Ectodermal cell (in vitro differentiated cells): ENCODE results near the gene MAPK8IP2.

Experiments
- H3K27ac ChIP-seq: 2 replicates; pipeline ENCODE4 v1.7.0; 2013; ENCODE audit warnings: mild to moderate bottlenecking, low read depth, low read length; ENCODE audit not compliant: insufficient read depth, poor library complexity, severe bottlenecking
- H3K27me3 ChIP-seq: 2 replicates; pipeline ENCODE4 v1.7.0; 2013; ENCODE audit warnings: mild to moderate bottlenecking, low read length; ENCODE audit not compliant: insufficient read depth, control insufficient read depth, poor library complexity, severe bottlenecking
- H3K36me3 ChIP-seq: one replicate; pipeline ENCODE4 v1.7.0; 2013; ENCODE audit warnings: low read length; ENCODE audit not compliant: control insufficient read depth, insufficient read depth
- H3K4me1 ChIP-seq: one replicate; pipeline ENCODE4 v1.7.0; 2013; ENCODE audit warnings: low read length; ENCODE audit not compliant: control insufficient read depth, insufficient read depth
- H3K4me3 ChIP-seq: 2 replicates; pipeline ENCODE4 v1.7.0; 2013; ENCODE audit warnings: low read depth, low read length, control low read depth; ENCODE audit not compliant: insufficient read depth
- H3K9me3 ChIP-seq: 2 replicates; pipeline ENCODE4 v1.7.0; 2013; ENCODE audit warnings: mild to moderate bottlenecking, low read length, moderate library complexity; ENCODE audit not compliant: control insufficient read depth
- WGBS, 2 experiments: methylation state at CpG; one replicate each; pipeline ENCODE4 v1.1.7; 2013; ENCODE audit warnings: missing lambda C conversion rate in 2 of 2; 5-methylcytosine and 5-hydroxymethylcytosine counted together

The MAPK8IP2 gene

GRCh38 chr22:50582493-50583293, 17.9 kb upstream of the MAPK8IP2 start, which contains the start of gene CHKB:
TSS of gene CHKB (minus strand) at chr22:50582849. CDS start at chr22:50582781, 68 bp downstream.
- Histone ChIP-seq H3K27ac (peak within 1 kb of the TSS; percentile 92), H3K4me1 (peaks cover 5% of the 10 kb centered on the region), H3K9me3 (no peaks in the 10 kb centered on the region), H3K36me3 (peaks cover 5% of the 10 kb centered on the region), H3K27me3 (peaks cover 3% of the 10 kb centered on the region), H3K4me3 (peak within 1 kb of the TSS; percentile 86)
- 0% methylated on average over 96 of the region's 96 CpGs for WGBS, 2 experiments

- H3K4me3 ChIP-seq: peak overlapping the region; percentile 86
- H3K27ac ChIP-seq: no peak overlapping the region
- WGBS, 2 experiments: 5 to 6% methylated on average over 37 of the region's 37 CpGs
- H3K4me1 ChIP-seq: peaks cover 5% of the 10 kb centered on the region
- H3K9me3 ChIP-seq: no peaks in the 10 kb centered on the region
- H3K27me3 ChIP-seq: peaks cover 3% of the 10 kb centered on the region
- H3K36me3 ChIP-seq: peaks cover 5% of the 10 kb centered on the region
Measured at GRCh38 chr22:50583294-50583861, 17.2 kb upstream of the MAPK8IP2 start.

- H3K4me3 ChIP-seq: no peak overlapping the region
- H3K27me3 ChIP-seq: peaks cover 3% of the 10 kb centered on the region
- H3K4me1 ChIP-seq: peaks cover 5% of the 10 kb centered on the region
- no peak overlapping the region for H3K27ac ChIP-seq
- WGBS, 2 experiments: 92 to 93% methylated on average over 23 of the region's 23 CpGs
- no peaks in the 10 kb centered on the region for H3K9me3 ChIP-seq
- H3K36me3 ChIP-seq: peaks cover 5% of the 10 kb centered on the region
Measured at GRCh38 chr22:50584106-50585096, 16.2 kb upstream of the MAPK8IP2 start.

- Histone ChIP-seq H3K27ac (no peak overlapping the region), H3K4me1 (peaks cover 5% of the 10 kb centered on the region), H3K36me3 (peaks cover 4% of the 10 kb centered on the region), H3K9me3 (no peaks in the 10 kb centered on the region), H3K4me3 (no peak overlapping the region), H3K27me3 (peaks cover 3% of the 10 kb centered on the region)
- 91% methylated on average over 3 of the region's 3 CpGs for WGBS, 2 experiments
Measured at GRCh38 chr22:50585238-50585637, 15.4 kb upstream of the MAPK8IP2 start.

GRCh38 chr22:50585781-50586180, 14.8 kb upstream of the MAPK8IP2 start:
- no peaks in the 10 kb centered on the region for H3K9me3 ChIP-seq
- peaks cover 5% of the 10 kb centered on the region for H3K4me1 ChIP-seq
- no peak overlapping the region for H3K4me3 ChIP-seq
- H3K27me3 ChIP-seq: peaks cover 3% of the 10 kb centered on the region
- 95% methylated on average over 8 of the region's 8 CpGs for WGBS, 2 experiments
- H3K27ac ChIP-seq: no peak overlapping the region
- H3K36me3 ChIP-seq: no peaks in the 10 kb centered on the region

- Histone ChIP-seq H3K4me3 (no peak overlapping the region), H3K4me1 (peaks cover 5% of the 10 kb centered on the region), H3K36me3 (no peaks in the 10 kb centered on the region), H3K27me3 (peaks cover 3% of the 10 kb centered on the region), H3K9me3 (no peaks in the 10 kb centered on the region), H3K27ac (no peak overlapping the region)
- 80 to 85% methylated on average over 5 of the region's 5 CpGs for WGBS, 2 experiments
Measured at GRCh38 chr22:50586416-50586815, 14.2 kb upstream of the MAPK8IP2 start.

- peaks cover 3% of the 10 kb centered on the region for H3K27me3 ChIP-seq
- WGBS, 2 experiments: 93 to 94% methylated on average over 5 of the region's 5 CpGs
- peaks cover 5% of the 10 kb centered on the region for H3K4me1 ChIP-seq
- no peak overlapping the region for H3K4me3 ChIP-seq
- H3K27ac ChIP-seq: no peak overlapping the region
- H3K36me3 ChIP-seq: no peaks in the 10 kb centered on the region
- no peaks in the 10 kb centered on the region for H3K9me3 ChIP-seq
Measured at GRCh38 chr22:50587407-50587806, 13.2 kb upstream of the MAPK8IP2 start.

- WGBS, 2 experiments: 89 to 90% methylated on average over 3 of the region's 3 CpGs
- Histone ChIP-seq H3K9me3 (no peaks in the 10 kb centered on the region), H3K36me3 (no peaks in the 10 kb centered on the region), H3K27me3 (peaks cover 31% of the 10 kb centered on the region), H3K4me3 (no peak overlapping the region), H3K4me1 (no peaks in the 10 kb centered on the region), H3K27ac (no peak overlapping the region)
Measured at GRCh38 chr22:50595189-50595588, 5.4 kb upstream of the MAPK8IP2 start.

- peaks cover 11% of the 10 kb centered on the region for H3K4me1 ChIP-seq
- no peak overlapping the region for H3K27ac ChIP-seq
- WGBS, 2 experiments: 85 to 90% methylated on average over 5 of the region's 5 CpGs
- no peaks in the 10 kb centered on the region for H3K36me3 ChIP-seq
- peaks cover 47% of the 10 kb centered on the region for H3K27me3 ChIP-seq
- H3K4me3 ChIP-seq: no peak overlapping the region
- H3K9me3 ChIP-seq: no peaks in the 10 kb centered on the region
Measured at GRCh38 chr22:50597097-50597496, 3.5 kb upstream of the MAPK8IP2 start.
